GM21515 (cell line): ENCODE measurements around the gene ANGEL1.

Experiments used
- ATAC-seq: cut with Tn5 transposase; IDR thresholded peaks from one replicate; pipeline ENCODE4 v1.9.1; 2021; ENCODE audit not compliant: unreplicated experiment

The ANGEL1 gene

GRCh38 chr14:76765461-76765931 is 47.2 kb downstream of the ANGEL1 start:
- no peak for ATAC-seq

DNA sequence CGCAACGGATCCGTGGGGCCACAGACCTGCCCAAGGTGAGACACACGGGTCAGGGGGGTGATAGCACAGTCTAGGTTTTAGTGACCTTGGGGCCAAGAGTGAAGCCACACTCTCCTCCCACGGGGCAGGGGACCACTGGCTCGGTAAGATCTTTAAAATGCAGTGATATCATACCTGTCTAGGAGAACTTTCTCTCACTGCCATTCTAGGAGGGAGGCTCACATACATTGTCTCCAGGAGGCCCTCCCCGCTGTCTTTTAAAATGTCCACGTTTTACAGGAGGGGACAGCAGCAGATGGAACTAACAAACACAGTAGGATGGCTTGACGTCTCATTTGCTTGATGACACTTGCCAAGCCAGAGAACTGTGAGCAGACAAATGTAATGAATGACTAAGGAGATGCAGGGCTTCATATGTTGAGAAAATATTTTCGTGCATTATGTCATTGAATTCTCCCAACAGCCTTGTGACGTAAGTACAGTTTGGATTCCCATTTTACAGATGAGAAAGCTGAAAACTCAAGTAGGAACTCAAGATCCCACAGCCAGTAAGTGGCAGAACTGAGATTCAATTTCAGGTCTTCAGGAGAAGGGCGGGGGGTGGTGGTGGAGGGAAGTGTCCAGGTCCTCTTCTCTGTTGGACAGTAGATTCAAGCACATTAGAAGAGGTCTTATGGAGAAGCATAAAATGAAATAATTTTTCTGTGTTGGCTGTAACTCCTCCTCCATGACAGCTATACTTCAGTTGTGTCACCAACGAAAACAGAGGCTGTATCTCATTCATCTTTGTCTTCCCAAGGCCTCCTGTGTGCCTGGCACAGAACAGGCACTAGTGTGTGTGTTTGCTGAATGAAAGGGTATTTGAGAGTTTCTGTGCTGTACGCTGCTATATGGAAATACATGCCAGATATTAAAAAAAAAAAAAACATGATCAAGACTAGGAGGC is 49.3 kb downstream of the ANGEL1 start:
- ATAC-seq = no peak

- no peak for ATAC-seq
These were observed 50.1 kb downstream of the ANGEL1 start for GRCh38 chr14:76762411-76763095.

DNA sequence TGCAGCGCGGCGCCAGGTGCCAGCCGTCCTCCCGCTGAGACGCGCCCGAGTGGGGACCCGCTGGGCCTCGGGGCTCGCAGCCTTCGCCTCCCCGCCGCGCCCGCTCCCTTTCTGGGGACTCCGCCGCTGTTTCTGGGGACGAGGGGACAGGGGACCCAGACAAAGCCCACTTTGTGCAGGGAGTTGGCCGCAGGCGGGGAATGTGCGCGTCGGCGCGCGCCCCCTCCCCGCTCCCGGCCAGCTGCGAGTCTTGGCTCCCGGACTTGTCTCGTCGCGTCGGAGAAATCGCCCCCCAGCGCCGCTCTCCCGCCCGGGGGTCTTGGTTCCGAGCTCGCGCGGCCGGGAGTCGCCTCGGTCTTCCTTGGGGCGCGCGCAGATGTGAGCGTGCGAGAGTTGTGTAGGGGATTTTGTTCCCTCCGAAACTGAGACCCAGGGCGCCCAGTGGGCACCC is 50.7 kb downstream of the ANGEL1 start:
- ATAC-seq = no peak

GRCh38 chr14:76761136-76761959 is 51.3 kb downstream of the ANGEL1 start, which contains the start of gene VASH1:
Gene VASH1, plus strand, starts transcription at chr14:76761468. Its CDS starts 1,354 bp downstream, at chr14:76762822.
- peak; percentile 81 for ATAC-seq

DNA sequence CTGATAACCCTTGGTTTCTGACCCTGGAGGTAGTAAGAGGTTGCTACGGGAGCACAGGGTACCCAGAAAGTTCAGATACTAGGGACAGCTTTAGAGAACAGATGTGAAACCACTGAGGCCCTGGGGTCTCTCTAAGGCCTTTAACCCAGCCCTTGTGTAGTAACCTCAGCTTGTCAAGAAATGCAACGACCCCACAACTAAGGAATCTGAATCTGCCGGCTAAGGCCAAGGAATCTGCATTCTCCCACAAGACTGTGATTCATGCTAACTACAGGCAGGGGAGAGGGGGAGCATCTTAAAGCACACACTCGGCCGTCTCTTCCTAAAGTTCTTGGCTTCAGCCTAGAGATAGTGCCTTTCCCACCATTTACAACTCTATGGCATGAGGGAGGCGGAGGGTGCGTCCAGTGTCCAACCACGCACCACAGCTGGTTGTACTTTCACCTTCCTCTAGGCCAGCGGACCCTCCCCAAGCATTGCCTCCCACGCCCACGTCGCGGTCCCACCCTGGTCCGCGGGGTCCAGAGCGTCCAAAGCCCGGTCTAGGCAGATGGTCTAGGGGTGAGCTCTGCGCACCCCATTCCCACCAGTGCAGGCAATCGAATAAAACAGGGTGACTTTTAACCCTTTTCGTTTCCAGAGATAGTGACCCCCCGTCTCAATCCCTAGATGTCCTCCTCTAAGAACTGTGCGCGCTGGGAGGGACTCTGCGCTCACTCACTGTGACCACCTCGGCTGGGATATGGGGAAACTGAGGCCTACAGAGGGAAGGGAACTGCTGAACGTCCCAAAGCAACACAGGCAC is 52.1 kb downstream of the ANGEL1 start:
- ATAC-seq = no peak

- ATAC-seq = no peak
These were observed 53.1 kb downstream of the ANGEL1 start for GRCh38 chr14:76759589-76759988.

- ATAC-seq = no peak
These were observed 56.3 kb downstream of the ANGEL1 start for GRCh38 chr14:76756371-76756750.

- no peak for ATAC-seq
These were observed 56.9 kb downstream of the ANGEL1 start for GRCh38 chr14:76755610-76756370.

GRCh38 chr14:76754586-76754985 is 58.1 kb downstream of the ANGEL1 start:
- no peak for ATAC-seq

DNA sequence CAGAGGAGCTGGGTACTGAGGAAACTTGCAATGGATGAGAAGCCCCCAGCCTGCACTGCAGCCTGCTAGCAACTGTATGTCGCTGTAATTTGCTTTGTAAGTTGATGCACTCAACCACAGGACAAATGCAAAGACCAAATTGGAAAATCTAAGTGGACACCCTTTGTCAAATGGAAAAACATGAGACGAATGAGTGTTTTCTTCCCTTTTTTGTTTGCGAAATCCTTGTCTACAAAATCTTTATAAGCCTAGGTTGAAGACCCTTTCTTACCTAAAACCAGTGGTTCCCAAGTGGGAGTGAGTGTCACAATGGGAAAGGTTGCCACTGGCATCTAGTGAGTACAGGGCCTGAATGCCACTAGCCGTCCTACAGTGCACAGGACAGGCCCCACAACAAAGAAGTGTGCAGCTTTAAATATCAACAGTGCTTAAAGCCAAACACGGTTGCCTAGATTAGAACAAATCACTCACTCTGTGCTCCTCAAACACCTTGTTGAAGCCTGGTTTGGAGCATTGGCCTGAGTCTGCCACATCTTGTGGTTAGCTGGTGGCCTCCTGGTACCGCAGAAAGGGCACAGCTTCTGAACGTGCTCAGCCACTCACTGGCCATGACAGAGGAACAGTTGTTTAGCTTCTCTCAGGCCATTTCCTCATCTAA is 59.0 kb downstream of the ANGEL1 start:
- no peak for ATAC-seq

- no peak for ATAC-seq
These were observed 59.9 kb downstream of the ANGEL1 start for GRCh38 chr14:76752744-76753143.

DNA sequence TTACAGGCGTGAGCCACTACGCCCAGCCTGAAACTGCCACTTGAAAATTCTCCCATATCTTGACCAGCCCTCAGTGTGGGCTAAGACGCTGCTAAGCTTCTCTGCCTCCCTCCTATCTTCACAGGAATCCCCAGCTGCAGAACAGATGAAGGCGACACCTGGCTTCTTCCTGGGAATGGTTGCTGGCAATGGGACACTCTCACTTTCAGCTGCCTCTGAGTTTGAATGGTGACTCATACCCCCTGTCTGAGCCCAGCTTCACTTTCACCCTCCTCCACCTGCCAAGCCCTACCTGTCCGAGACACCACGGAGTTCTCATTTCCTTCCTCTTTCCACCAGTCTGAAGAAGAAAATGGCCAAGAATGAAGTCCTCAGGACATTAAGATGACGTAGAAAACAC is 69.7 kb downstream of the ANGEL1 start:
- ATAC-seq = no peak

DNA sequence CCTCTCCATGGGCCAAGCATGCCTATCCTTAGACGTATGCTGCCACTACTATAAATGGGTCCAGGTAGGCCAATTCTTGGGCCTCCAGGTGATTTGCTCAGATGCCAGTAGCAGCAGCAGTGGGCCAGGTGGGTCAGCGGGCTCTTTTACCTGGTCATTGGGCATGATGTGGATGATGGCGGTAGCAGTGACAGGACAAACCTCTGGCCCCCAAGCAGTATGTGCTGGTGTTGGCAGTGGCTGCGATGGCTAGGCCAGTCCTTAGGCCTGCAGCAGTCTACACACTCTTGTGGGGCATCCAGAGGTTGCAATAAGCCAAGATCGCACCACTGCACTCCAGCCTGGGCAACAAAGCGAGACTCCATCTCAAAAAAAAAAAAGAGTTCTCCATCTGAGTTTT is 70.5 kb downstream of the ANGEL1 start:
- no peak for ATAC-seq

- ATAC-seq = no peak
These were observed 71.6 kb downstream of the ANGEL1 start for GRCh38 chr14:76741074-76741473.
